GM19351 (cell line): Measurements from ENCODE around the gene PRR14L.

Experiments used
- ATAC-seq: cut with Tn5 transposase; IDR thresholded peaks from one replicate; pipeline ENCODE4 v1.9.1; 2021; ENCODE audit warnings: mild to moderate bottlenecking, moderate library complexity; ENCODE audit not compliant: unreplicated experiment

The PRR14L gene

DNA sequence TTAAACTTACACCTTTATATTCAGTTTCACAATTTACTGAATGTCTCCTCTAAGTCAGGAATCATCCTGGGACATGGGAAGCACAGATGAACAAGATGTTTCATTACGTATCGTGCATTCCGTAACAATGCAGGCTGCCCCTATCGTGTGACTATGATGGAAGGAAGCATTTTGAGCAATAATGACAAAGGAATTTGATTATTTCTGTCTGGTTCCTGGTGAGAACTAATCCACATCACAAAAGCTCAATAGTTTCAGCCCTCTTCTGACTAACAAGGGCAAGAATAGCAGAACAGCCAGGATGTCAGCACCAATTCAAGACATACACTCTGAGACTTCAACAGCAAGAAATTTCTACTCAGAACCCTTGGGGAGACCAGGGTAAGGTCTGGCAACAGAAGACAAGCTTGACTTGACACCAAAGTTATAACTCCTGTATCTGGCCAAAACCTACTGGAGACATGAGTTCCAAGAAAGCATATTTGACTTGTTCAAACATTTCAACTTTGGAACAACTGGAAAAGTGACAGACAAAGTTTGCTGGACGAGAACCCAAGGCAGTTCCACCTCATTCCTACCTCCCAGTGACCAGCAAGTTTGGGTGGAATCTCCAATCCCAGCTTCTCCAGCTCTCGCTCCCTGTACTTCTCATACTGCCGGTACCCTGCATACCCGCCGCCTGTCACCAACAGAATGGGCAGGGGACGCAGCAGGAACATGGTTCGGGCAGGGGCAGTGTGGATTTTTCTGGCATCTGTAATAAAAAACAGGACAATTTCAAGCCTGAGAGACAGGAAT, 102.2 kb downstream of the PRR14L start:
- ATAC-seq, result no peak

DNA sequence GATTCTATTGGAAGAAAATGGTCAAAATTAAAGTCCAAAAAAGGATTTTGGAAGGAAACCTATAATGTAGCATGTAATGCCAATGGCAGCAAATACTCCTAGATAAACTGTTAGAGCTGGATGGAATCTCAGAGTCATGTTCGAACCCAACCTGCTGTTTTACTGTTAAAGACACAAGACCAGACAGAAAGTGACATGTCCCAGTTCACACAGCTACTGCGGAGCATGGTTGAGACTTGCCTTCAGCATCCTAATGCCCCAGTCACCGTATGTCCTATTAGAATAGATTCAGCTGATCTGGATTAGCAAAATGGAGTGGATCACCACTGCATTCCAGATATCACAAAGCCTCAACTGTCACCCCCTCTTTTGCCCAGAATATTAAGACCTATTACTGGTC, 102.9 kb downstream of the PRR14L start:
- no peak for ATAC-seq

- ATAC-seq, result no peak
These were observed 103.5 kb downstream of the PRR14L start for GRCh38 chr22:31646186-31647019.

- ATAC-seq, result no peak
These were observed 110.4 kb downstream of the PRR14L start for GRCh38 chr22:31639436-31640039.

DNA sequence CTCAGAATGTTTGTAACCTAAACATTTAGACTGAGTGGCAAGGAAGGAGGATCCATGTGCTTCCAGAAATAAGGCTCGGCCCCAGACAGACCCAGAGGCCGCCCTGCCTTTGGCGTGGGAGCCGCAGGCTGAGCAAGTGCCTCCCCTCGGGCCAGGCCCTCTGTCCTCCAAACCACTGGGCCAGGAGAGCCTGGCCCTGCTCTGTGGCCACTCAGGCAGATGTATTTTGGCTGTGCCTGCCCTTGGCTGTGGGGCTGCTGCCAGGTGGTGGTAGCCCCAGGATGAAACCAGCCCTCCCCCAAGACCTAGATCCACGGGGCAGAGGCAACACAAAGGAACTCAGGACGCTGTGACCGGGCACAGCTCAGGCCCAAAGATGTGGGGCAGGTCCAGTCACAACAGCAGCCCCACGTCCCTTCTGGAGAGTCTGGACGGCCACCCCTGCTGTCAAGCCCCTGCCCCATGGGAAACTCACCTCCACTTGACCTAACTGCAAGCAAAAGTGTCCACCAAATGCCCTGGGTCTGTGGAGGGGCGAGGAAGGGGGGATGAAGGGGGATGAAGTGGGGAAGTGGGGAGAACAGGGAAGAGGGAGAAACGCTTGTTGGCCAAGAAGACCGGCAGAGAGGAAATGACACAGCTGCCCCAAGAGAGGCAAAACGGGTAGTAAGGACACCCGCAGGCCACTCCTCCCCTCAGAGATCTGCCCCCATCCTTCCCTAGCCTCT, 111.9 kb downstream of the PRR14L start:
- ATAC-seq, result peak; percentile 41

DNA sequence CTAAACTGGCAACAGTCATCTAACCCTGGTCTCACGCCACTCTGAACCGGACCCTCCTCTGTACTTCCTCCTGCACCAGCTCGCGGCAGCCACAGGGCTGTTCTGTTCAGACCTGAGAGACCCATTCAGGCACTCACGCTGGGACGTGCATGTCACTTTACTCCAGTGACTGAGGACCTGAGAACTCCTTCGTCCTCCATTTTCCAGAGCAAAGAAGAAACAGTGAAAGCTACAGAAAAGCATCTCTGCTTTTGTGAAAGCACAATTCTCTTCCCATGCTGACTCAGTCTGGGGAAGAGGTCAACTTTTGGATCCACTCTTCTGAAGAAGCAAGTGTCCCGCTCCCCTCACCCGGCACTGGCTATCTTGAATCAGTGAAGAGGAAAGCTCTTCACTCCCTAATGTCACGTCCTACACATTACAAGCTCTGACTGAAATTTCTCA, 112.5 kb downstream of the PRR14L start:
- ATAC-seq, result peak; percentile 58

GRCh38 chr22:31635638-31636306, 114.2 kb downstream of the PRR14L start:
- no peak for ATAC-seq

DNA sequence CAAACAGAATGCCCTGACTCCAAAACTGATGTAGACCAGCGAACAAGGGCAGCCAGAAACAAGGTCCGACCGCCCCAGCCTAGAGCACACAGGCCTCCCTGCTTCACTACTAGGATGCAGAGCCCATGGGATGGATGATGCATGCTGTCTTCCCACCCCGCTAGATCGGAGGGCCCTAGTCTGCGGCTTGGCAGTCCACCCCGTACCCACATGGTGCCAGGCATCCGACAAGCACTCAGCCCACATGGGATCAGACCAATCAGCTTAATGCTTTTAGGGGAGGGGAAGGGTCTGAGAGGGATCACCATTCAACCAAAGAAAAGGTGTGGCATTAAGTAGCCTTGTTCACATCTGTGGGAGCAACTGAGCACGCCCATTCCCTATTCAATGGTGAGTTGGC, 118.5 kb downstream of the PRR14L start:
- no peak for ATAC-seq
